ENCODE results near the gene GLDC.
"Not testable (repeated sequence)": the region's sequence is repeated elsewhere in the genome, so short reads cannot be mapped to it uniquely, and the experiment has no call there.

The GLDC gene

DNA sequence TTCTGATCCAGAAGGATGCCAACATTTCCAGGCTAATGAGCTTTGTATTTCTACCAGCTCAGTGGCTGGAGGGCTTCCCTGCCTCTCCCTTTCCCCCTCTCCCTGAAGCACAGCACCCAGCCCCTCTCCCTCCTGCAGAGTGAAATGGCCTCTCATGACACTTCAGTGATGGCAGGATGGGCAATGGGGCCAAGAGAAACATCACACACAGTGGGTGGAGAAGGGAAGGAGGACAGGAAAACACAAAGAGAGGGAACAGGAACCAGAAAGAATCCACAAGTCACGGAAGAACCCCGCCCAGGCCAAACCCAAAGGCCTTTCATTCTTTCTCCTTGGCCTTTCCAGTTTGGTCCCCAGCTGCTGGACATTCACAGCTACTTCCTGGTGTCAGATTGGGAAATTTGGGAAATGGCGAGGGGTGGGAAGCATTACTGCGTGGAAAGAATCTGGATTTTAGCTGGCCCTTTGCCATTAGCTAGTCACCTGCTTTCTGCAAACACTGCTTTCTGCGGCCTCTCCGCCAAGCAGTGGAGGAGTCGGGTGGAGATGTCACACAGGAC is 82.6 kb downstream of the GLDC start:
- DNase-seq = no peak

DNA sequence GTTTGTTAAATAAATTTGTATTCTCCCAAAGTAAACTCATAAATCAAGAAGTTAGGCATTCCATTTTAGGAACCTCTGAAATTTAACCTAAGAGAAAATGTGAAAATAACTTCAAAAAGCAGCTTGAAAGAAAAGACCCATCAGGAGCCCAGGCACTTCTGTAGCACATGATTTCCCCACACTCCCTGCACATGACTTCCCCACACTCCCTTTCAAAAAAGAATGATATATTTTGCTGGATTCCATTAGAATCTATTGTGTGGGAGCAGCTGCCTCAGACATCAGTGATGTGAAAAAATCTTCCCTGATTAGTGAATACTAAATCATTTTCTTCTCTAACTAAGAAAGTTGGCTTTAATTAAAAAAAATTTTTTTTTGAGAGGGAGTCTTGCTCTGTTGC is 83.3 kb downstream of the GLDC start:
- no peak for DNase-seq

- peak; percentile 55 to 86 (median 58) for DNase-seq
Measured at GRCh38 chr9:6557883-6558616, 87.5 kb downstream of the GLDC start.

GRCh38 chr9:6553866-6554265 is 91.7 kb downstream of the GLDC start:
- no peak for DNase-seq

DNA sequence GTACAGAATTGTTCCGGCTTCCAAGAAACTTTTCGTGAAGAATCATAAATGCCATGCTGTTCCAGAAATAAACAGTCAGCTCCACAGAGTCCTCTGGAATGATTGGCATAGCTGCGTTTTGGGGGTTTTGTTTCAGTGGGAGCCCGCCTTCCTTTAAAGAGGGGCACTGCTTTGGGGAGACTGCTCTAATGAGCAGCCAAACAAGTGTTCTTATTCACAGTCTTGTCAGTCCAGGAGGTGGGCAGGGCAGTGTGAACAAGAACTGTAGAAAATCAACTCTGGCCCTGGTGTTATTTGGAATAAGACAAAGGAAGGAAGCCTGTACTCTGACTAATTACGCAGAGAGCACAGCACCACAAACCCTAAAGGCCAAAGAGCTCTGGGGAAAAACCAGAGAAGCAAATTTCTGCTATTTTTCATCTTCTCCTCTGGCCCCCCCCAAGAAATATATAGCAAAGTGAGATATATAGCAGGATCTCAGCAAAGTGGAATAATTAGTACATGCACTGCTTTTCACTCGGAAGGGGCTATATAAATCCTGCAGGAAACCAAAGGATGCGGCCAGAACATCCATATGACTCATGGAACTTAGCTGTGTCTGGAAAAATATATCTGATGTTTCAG is 92.9 kb downstream of the GLDC start:
- no peak for DNase-seq

- peak in 2 of 3 experiments; percentile 1 to 47 for DNase-seq
Measured at GRCh38 chr9:6552033-6552432, 93.5 kb downstream of the GLDC start.

GRCh38 chr9:6551136-6551535 is 94.4 kb downstream of the GLDC start:
- DNase-seq = peak in 1 of 3 experiments; percentile 27

- DNase-seq = peak; percentile 47 to 81 (median 57)
Measured at GRCh38 chr9:6549106-6549800, 96.3 kb downstream of the GLDC start.

DNA sequence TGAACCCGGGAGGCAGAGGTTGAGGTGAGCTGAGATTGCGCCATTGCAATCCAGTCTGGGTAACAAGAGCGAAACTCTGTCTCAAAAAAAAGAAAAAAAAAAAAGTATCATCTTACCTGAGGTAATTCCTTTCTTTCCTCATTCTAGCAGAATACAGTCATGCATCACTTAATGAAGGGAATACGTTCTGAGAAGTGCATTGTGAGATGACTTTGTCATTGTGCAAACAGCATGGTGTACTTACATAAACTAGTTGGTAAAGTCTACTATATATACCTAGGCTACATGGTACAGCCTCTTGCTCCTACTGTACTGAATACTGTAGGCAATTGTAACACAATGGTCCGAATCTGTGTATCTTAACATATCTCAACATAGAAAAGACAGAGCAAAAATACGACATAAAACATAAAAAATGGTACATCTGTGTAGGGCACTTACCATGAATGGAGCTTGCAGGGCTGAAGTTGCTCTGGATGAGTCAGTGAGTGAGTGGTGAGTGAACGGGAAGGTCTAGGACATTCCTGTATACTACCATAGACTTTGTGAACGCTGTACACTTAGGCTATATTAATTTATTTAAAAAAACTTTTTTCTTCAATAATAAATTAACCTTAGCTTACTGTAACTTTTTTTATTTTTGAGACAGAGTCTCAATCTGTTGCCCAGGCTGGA is 100.4 kb downstream of the GLDC start:
- DNase-seq = peak in 1 of 3 experiments; percentile 10

DNA sequence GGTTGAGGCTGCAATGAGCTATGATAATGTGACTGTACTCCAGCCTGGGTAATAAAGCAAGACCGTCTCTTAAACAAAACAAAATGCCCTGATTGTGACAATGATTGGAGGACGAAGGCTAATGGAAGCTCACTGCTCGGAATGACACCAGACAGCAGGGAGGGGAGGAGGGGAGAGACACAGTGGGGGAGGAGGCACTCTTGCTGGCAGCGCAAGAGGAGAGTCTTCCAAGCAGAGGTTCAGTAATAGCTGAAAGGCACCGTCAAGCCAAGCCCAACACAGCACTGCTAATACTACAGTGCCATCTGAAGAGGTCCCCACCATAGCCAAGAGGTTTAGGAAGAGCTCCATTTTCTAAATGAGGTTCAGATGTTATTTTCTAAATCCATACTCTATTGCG is 102.3 kb downstream of the GLDC start:
- peak in 1 of 3 experiments; percentile 5 for DNase-seq

DNA sequence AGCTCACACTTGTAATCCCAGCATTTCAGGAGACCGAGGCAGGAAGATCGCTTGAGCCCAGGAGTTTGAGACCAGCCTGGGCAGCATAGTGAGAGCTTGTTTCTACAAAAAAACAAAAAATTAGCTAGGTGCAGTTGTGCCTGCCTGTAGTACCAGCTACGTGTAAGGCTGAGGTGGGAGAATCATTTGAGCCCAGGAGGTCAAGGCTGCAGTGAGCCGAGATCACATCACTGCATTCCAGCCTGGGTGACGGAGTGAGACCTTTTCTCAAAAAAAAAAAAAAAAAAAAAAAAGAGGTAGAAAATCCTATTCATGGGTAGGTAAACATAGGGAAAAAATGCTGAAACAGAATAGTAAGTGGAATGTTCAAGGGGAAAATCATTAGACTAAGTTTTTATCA is 102.9 kb downstream of the GLDC start:
- not testable (repeated sequence) for DNase-seq

- no peak for DNase-seq
Measured at GRCh38 chr9:6538666-6539071, 106.9 kb downstream of the GLDC start.

- no peak for DNase-seq
Measured at GRCh38 chr9:6535594-6535993, 109.9 kb downstream of the GLDC start.

DNA sequence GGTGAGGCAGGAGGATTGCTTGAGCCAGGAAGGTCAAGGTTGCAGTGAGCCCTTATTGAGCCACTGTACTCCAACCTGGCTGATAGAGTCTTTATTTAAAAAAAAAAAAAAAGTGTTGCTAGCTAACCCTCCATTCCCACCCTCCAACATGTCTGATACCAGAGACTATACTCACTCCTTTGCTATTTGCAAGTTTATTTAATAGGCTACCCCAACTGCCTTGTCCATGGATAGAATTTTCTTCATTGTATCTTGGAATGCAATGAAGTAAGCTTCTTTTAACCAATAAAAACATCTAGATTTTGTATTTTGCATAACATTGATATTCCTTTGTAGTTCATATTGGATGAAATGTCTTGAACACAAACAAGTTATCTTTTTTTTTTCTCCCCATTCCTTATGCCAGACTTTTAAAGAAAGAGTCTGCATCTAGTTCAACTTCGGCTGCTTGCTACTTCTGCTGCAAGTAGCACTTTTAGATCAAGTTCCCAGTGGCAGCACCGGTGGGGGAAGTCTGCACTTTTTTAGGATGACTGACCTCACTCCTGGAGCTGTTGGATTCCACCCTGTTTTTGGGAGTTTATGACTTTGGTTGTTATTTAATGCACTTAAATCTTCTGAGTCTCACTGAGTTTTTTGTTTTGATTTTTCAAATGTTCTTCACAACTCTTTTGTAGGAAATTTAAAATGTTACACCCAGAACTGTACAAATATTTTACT is 120.0 kb downstream of the GLDC start:
- no peak for DNase-seq

DNA sequence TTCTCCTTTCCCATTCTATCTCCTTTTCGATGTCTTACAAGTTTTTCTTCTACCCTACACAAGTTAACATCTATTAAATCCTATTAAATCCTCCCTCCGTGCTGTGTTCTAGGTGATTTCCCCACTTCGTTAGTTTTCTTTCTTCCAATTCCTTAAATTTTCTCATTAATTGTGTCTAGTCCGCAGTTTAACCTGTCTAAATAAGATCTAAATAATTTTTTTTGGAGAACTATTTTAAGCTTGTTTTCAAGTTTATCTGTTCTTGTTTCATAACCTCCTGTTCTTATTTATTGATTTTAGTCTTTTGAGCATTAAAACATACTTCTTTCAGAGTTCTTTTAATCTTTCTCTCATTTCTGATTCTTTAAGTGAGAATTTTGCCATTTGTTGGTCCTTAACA is 123.3 kb downstream of the GLDC start:
- no peak for DNase-seq

DNA sequence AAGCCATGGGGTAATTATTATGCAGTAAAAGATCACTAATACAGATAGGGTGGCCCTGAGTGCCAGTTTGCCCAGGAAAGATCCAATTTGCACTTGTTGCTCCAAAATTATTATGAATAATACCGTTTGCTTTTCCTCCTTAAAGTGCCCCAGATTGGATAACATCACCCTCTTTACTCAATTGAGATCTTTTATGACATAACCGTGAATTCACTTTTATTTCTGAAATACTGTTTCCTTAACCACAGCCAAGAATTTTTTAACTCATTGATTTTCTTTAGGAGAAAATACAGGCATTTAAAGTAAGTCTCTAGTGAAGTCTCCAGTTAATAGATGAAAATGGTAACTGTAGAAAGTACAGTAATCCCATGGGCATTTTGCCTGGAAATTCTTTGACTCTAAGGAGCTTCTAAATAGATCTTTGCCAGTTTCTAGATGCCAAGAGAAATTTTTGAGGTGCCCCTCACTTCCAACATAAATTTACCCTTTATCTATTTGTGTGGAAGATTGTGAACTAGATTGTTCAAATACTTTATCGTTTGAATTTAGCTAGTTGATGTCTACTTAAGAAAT is 133.4 kb downstream of the GLDC start:
- DNase-seq = no peak

GRCh38 chr9:6506571-6506970 is 139.0 kb downstream of the GLDC start:
- no peak for DNase-seq

DNA sequence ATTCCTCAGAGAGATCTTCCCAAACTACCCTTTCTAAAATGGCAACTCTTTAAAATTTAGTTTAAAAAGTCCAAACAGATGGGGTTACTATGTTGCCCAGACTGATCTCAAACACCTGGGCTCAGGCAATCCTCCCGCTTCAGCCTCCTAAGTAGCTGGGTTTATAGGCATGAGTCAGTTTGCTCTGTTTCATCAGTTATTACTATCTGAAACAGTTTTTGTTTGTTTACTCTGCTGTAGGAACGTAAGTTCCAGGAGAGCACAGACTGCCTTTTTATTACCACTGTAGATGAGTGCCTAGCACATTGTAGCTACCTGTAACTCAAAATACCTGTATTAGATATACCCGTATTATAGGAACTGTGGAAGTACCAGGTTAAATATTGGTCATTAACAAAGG is 143.1 kb downstream of the GLDC start:
- DNase-seq = no peak

DNA sequence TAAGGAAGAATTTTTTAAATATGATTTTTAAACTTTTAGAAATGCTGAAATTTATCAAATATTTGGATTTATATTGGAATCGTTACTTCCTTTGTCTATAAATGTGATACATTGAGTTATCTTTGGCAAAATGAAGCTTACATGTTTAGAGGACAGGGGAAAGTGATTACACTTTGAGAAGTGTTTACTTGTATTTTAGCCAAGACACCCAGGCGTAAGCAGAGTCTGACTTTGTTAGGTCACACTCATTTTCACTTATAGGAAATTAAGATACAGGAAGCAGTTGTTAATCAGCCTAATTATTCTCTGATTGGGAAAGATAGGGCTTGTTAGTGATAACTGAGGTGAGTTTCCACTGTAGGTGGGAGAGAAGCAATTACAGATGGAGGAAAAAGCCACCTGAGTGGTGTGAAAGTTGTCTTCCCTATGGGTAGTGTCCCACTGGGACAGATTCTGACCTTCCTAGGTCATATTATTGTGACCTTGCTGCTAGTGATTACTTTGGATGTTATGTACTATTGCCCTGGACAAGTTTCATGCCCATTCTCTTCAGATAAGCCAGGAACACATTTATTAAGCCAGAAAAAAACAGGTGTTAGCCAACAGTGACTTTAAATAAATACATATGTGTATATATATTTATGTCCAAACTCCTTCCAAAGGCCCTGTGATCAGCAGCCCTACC is 143.9 kb downstream of the GLDC start:
- no peak for DNase-seq

- DNase-seq = no peak
Measured at GRCh38 chr9:6498982-6499381, 146.5 kb downstream of the GLDC start.

DNA sequence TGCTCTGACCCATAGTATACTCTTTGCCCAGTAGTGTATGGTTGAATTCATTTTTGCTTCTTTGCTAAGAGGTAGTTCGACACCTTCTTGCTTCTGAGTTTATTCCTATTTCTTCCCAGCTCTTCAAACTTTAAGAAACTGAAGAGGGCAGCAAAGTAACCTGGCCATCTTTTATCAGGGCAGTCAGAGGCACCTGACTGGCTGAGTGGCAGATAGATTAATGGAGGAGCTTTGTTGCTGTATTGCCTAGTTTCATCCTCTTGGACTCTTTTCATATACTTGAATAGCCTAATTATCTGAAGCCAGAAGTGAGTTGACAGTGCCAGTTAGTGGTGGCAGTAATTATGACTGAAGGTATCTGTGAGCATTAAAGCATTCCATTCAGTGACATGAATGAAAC is 150.1 kb downstream of the GLDC start:
- peak in 1 of 3 experiments; percentile 5 for DNase-seq

All from NCI-H1417 (cell line).